GM18861 (cell line): ENCODE results near the gene PDXDC1.
"Not testable (repeated sequence)": the region's sequence is repeated elsewhere in the genome, so short reads cannot be mapped to it uniquely, and the experiment has no call there.

Source experiments
- ATAC-seq: cut with Tn5 transposase; IDR thresholded peaks from one replicate; pipeline ENCODE4 v1.9.1; 2021; ENCODE audit not compliant: unreplicated experiment

Gene PDXDC1

GRCh38 chr16:15008647-15009046, 33.8 kb downstream of the PDXDC1 start:
- ATAC-seq, result not testable (repeated sequence)

DNA sequence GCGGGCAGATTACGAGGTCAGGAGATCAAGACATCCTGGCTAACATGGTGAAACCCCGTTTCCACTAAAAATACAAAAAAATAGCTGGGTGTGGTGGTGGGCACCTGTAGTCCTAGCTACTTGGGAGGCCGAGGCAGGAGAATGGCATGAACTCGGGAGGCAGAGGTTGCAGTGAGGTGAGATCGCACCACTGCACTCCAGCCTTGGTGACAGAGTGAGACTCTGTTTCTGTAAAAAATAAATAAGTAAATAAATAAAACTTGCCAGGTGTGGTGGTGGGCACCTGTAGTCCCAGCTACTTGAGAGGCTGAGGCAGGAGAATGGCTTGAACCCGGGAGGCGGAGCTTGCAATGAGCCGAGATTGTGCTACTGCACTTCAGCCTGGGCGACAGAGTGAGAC, 38.1 kb downstream of the PDXDC1 start:
- ATAC-seq, result not testable (repeated sequence)

GRCh38 chr16:15015671-15016070, 40.8 kb downstream of the PDXDC1 start:
- not testable (repeated sequence) for ATAC-seq

GRCh38 chr16:15016354-15016753, 41.5 kb downstream of the PDXDC1 start:
- not testable (repeated sequence) for ATAC-seq

DNA sequence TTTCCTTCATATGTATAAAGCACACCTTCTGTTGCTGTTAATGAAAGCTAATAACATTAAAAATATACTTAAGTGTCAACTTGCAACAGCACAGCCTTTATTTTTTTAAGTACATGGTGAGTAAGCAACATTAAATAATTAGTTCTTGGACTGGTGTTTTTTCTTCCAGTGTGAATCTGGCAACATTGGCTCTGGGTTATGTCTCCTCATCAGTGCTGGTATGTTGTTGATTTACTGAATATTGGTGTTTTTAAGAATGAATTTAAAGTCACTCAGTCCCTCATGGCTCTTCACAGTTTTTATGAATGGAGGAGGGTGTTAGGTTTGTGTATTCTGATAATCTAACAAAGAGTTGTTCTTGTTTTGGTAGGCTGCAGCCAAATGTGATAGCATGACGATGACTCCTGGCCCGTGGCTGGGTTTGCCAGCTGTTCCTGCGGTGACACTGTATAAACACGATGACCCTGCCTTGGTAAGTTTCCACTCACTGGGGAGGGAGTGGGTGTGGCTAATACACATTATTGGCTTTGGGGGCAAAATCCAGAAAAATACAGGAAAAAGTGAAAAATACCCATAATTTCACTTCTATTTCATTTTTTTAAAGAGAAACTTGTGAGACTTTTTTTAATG, 42.2 kb downstream of the PDXDC1 start:
- ATAC-seq, result not testable (repeated sequence)

DNA sequence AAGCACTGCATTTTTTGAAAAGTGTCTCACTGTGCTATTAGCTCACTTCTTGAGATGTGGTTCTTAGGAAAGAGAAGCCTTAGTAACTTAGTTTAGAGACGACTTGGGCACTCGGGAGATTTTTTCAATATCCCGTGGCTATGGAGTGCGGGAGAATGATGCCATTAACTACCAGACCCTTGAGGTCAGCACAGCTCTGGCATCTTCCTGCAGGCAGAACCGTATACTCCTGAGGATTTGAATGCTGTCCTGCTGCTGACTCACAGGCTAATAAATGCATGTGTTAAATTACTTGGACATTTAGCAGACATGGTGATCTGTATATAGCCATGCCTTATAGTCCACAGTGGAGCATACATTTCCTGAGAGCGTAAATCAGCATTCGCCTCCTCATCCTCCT, 46.6 kb downstream of the PDXDC1 start:
- ATAC-seq, result not testable (repeated sequence)

DNA sequence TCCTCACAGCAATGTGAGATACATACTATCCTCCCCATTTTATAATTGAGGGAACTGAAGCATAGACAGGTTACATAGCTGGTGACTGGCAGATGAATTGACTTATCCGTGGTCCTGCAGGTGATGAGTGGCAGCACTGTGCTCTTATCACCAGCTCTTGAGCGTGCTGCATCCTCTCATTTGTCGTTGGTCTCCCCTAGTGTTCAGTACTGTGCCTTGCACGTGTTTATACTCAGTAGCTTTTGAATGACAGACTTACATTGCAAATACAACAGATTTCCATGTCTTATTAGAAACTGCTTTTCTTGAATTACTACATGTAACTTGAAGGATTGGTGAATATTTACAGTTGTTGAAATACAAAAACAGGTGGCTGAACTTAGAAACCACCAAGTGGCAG, 47.4 kb downstream of the PDXDC1 start:
- ATAC-seq, result peak; percentile 97

DNA sequence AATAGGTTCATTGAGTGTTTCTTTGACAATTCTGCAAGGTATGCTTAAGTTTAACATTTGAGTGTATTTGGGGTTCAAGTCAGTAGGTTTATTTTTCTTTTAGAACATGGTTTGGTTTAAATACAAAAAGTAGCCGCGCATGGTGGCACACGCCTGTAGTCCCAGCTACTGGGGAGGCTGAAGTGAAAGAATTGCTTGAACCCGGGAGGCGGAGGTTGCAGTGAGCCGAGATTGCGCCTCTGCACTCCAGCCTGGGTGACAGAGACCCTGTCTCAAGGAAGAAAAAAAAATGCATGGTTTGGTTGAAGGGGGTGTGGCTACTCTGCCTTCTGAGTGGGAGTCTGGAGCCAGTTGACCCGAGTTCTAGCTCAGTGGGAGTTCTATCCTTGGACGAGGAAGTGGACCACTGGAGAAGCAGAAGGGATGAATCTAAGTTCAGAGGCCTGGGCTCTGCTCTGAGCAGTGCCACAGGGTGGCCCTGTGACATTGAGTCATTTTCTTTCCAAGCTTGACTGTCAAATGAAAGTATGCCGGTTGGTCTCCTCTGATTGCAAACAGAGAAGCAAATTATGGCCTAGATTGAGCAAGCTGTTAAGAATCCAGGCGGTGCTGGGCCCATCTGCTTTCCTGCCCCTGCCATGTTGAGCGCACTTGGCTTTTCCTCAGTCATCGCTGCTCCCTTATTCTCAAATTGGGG, 48.7 kb downstream of the PDXDC1 start:
- not testable (repeated sequence) for ATAC-seq

- not testable (repeated sequence) for ATAC-seq
Measured at GRCh38 chr16:15024858-15025199, 50.0 kb downstream of the PDXDC1 start.

GRCh38 chr16:15025234-15025951, 50.6 kb downstream of the PDXDC1 start:
- ATAC-seq, result not testable (repeated sequence)

- ATAC-seq, result not testable (repeated sequence)
Measured at GRCh38 chr16:15027051-15027450, 52.2 kb downstream of the PDXDC1 start.

- not testable (repeated sequence) for ATAC-seq
Measured at GRCh38 chr16:15027503-15028344, 52.9 kb downstream of the PDXDC1 start.

- not testable (repeated sequence) for ATAC-seq
Measured at GRCh38 chr16:15028345-15028715, 53.5 kb downstream of the PDXDC1 start.

GRCh38 chr16:15028801-15029698, 54.2 kb downstream of the PDXDC1 start:
- not testable (repeated sequence) for ATAC-seq

DNA sequence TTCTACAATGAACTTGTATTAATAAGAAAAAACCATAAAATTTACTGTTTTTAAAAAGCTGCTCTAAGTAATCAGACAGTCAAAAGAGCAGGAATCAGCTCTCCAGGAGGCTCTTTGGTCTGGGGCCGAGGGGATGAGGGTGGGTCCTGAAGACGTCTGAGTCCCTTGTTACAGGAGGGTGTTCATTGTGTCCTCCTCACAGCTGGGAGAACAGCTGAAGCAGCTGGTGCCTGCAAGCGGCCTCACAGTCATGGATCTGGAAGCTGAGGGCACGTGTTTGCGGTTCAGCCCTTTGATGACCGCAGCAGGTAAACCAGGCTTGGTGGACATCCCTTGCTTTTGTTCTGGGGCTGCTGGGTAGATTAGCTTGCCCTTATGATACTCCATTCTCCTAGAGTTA, 54.9 kb downstream of the PDXDC1 start:
- ATAC-seq, result not testable (repeated sequence)

DNA sequence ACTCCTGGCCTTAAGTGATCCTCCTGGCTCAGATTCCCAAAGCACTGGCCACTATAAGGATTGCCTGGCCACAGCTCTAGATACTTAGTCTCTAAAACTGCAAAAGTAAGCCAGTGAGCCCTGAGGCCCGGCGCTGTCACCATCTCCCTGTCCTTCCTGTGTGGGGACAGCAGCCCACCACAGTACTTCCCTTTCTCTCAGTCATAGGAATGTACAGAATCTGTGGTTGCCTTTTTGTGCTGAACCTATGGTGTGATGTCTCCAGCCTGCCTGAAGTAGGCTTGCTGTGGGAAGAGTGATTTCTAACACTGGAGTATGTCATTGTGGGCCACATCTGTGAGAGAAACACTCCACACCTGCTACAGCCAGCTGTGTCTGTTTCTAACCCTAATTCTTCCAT, 56.4 kb downstream of the PDXDC1 start:
- no peak for ATAC-seq

GRCh38 chr16:15031586-15031985, 56.8 kb downstream of the PDXDC1 start:
- no peak for ATAC-seq

DNA sequence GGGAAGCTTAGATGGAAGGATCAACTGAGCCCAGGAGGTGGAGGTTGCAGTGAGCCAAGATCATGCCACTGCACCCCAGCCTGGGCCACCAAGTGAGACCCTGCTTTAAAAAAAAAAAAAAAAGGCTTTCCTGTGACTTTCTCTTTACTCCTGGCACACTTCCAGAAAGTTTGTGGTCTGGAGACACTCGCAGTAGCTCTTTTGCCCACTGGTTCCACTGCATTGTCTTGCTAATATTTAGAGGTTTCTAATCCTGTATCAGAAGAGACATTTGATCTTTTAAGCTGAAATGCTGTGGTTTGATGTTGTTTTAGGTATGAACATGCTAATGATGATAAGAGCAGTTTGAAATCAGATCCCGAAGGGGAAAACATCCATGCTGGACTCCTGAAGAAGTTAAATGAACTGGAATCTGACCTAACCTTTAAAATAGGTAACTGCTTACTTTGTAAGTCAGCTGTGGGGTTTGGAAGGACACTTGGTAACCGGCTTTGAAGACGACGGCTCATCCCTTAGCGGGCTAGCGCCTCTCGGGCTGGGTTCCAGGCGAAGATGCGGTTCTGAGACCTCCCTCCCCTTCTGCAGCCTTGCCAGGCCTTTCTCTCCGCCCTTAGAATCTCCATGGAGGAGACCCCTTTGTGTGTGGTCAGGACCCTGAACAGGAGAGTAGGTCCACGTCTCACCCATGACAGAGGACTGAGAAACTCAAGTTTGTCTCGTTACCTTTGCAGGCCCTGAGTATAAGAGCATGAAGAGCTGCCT, 57.9 kb downstream of the PDXDC1 start:
- no peak for ATAC-seq

- ATAC-seq, result no peak
Measured at GRCh38 chr16:15033309-15033707, 58.5 kb downstream of the PDXDC1 start.
